ENCODE data around the gene CFAP99.

CFAP99 gene

DNA sequence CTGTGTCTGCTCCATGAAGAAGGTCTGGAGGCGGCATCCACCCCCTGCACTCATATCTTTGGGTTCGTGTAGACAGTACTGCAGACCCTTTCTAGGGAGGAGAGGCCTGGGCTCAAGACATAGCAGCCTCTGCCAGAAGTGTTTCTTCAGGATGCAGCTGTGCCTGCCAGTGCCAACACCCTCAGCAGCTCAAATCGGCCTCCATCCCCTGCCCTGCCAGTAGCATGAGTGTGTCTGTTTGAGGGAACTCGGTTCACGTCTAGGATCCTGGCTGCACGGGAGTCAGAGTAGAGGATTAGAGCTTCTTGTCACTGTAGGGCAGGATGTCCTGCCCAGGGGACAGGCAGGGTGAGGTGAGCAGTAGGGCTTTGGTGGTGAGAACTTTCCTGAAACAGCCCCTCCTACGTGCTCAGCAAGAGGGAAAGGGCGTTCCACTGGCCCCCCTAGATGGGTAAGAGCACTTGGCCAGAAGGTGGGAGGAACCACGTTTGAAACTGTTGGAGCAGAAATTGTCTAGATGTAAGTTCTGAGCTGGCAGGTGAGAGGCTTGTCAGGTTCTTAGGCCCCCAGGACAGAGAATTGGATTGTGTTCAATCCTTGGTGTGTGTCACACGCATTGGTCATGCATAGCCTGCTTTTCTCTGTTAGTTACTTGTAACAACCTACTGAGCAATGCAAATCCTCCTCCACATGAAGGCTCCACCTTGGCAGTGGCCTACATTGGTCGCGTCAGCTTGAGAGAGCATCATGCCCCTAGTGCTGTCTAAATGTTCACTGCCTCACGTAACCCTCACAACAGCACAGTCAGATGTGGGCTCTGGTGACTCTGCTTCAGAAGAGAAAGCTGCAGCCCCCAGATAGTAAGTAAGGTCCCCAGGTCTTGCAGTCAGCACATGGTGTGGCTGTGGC lies 91.8 kb downstream of the CFAP99 start:
- H3K4me3 ChIP-seq (ENCODE audit: low read depth, low read length), result no peak overlapping the region
- TF ChIP-seq, protein P1, sequence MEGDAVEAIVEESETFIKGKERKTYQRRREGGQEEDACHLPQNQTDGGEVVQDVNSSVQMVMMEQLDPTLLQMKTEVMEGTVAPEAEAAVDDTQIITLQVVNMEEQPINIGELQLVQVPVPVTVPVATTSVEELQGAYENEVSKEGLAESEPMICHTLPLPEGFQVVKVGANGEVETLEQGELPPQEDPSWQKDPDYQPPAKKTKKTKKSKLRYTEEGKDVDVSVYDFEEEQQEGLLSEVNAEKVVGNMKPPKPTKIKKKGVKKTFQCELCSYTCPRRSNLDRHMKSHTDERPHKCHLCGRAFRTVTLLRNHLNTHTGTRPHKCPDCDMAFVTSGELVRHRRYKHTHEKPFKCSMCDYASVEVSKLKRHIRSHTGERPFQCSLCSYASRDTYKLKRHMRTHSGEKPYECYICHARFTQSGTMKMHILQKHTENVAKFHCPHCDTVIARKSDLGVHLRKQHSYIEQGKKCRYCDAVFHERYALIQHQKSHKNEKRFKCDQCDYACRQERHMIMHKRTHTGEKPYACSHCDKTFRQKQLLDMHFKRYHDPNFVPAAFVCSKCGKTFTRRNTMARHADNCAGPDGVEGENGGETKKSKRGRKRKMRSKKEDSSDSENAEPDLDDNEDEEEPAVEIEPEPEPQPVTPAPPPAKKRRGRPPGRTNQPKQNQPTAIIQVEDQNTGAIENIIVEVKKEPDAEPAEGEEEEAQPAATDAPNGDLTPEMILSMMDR (IDR thresholded peaks at IDR 0.05; ENCODE audit: insufficient read depth, low read depth, low read length, missing control alignments), result no peak
- no peak for DNase-seq (ENCODE audit: low read depth)

DNA sequence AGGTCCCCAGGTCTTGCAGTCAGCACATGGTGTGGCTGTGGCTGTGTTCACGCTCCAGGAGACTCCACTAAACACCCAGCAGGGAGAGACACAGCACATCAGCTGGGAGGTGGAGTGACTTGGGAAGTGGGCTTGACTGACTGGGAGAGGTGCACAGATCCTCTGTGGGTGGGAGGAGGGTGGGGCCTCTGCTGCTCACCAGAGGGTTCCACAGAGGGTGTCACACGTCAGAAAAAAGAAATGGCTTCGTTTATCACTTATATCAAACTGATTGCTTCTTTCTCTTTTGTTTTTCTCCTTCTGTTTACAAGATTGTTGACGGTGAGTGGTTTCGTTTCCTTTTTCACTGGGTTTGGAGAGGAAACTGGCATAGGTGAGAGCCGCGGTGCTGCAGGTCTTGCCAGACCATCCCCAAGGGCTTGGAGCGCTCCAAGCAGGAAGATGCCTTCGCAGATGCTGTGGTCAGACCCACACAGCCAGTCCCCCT lies 92.9 kb downstream of the CFAP99 start:
- peak; percentile 57 for DNase-seq (ENCODE audit: low read depth)
- no peak overlapping the region for H3K4me3 ChIP-seq (ENCODE audit: low read depth, low read length)
- TF ChIP-seq, protein P1 (IDR thresholded peaks at IDR 0.05; ENCODE audit: insufficient read depth, low read depth, low read length, missing control alignments), result no peak
